Mucosa of descending colon (tissue), 3 donors: Measurements from ENCODE around the gene CYP27C1. TPM values are rescaled to one million over a fixed set of nuclear protein-coding genes. Genes with fewer than 3 reads are reported as not detected.
A peak's percentile ranks its signal among the peaks of the same experiment; 100 is the strongest.

Experiments
- ATAC-seq: fragments of 200-7000 bp; cut with Tn5 transposase; one replicate; pipeline ENCODE4 v1.9.1; 2020; ENCODE audit warnings: mild to moderate bottlenecking, moderate library complexity
- DNase-seq, 3 donors: peaks; one replicate each; pipeline ENCODE4 v3.0.0-alpha.2; 2020
- H3K36me3 ChIP-seq: fragments of 200-600 bp; one replicate; pipeline ENCODE4 v1.8.0; 2021; ENCODE audit warnings: low read depth, mild to moderate bottlenecking
- H3K4me1 ChIP-seq: fragments of 200-600 bp; one replicate; pipeline ENCODE4 v1.8.0; 2021; ENCODE audit warnings: low read depth, mild to moderate bottlenecking
- H3K4me3 ChIP-seq: fragments of 200-600 bp; one replicate; pipeline ENCODE4 v1.8.0; 2021; ENCODE audit warnings: mild to moderate bottlenecking
- H3K9me3 ChIP-seq: fragments of 200-600 bp; one replicate; pipeline ENCODE4 v1.8.0; 2021; ENCODE audit warnings: mild to moderate bottlenecking
- intact Hi-C, 2 donors: fragments of 100-400 bp; cut with DNase I in 1 of 2; cut with micrococcal nuclease in 1 of 2; formaldehyde crosslinking; loops; one replicate each; pipeline versions ENCODE4 v1.11.0 to v1.11.1; 2022; cut with DNase I, micrococcal nuclease
- total RNA-seq, 3 donors: library from RNA; stranded (reverse); fragmentation: NEBNext Ultra II Directional in 2 of 3; extraction: Animal tissue kit (Norgen Biotek cat#: 25700) in 2 of 3; gene quantifications; one replicate each; pipeline versions ENCODE4 v1.2.1 to v1.2.4, GENCODE V29; 2021 to 2023
- TF ChIP-seq, protein P1 (sequence below): fragments of 200-600 bp; IDR thresholded peaks from one replicate; pipeline ENCODE4 v1.8.0; 2022; ENCODE audit warnings: antibody characterized with exemption, mild to moderate bottlenecking
- donor health status: DM: no; HTN: no; CAD: no; lungs with moderate emphysema.
- donor health status: DM: no; HTN: no; CAD: no.
- donor health status: DM: no; HTN: yes; CAD: no.

The CYP27C1 gene
- total RNA-seq, 3 donors from 2014 or later = 0.17 to 0.82 (median 0.63) TPM

DNA sequence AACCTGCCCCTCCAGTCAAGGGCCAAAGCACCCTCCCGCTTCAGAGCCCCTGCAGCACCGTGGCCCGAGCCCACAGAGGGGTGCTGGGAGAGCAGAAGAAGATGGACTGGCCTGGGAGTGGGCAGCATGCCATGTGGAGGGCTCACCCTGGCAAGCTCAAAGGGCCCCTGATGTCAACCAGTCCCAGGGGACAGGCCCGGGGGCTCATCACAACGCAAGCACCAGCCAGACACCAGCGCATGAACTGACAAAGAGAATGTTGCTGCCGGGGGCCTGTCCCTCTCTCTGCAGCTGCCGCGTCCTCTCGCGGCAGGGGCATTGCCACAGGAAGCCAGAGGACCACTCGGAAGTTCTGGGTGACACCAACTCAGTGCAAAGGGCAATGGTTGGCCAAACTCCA is 82.9 kb downstream of the CYP27C1 start:
- DNase-seq (no peak), ATAC-seq (no peak)
- Histone ChIP-seq H3K4me3 (no peak overlapping the region), H3K4me1 (no peaks in the 10 kb centered on the region), H3K36me3 (no peaks in the 10 kb centered on the region), H3K9me3 (no peaks in the 10 kb centered on the region)
- TF ChIP-seq, protein P1, sequence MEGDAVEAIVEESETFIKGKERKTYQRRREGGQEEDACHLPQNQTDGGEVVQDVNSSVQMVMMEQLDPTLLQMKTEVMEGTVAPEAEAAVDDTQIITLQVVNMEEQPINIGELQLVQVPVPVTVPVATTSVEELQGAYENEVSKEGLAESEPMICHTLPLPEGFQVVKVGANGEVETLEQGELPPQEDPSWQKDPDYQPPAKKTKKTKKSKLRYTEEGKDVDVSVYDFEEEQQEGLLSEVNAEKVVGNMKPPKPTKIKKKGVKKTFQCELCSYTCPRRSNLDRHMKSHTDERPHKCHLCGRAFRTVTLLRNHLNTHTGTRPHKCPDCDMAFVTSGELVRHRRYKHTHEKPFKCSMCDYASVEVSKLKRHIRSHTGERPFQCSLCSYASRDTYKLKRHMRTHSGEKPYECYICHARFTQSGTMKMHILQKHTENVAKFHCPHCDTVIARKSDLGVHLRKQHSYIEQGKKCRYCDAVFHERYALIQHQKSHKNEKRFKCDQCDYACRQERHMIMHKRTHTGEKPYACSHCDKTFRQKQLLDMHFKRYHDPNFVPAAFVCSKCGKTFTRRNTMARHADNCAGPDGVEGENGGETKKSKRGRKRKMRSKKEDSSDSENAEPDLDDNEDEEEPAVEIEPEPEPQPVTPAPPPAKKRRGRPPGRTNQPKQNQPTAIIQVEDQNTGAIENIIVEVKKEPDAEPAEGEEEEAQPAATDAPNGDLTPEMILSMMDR = no peak
- intact Hi-C loops = no loop called here

- ATAC-seq (peak; percentile 61), DNase-seq (no peak)
- no peaks in the 10 kb centered on the region for H3K36me3 ChIP-seq
- H3K4me1 ChIP-seq = no peaks in the 10 kb centered on the region
- TF ChIP-seq, protein P1 = no peak
- no peaks in the 10 kb centered on the region for H3K9me3 ChIP-seq
- no peak overlapping the region for H3K4me3 ChIP-seq
- intact Hi-C loops = no loop called here
Observed at GRCh38 chr2:127134833-127135830, 85.0 kb downstream of the CYP27C1 start.

DNA sequence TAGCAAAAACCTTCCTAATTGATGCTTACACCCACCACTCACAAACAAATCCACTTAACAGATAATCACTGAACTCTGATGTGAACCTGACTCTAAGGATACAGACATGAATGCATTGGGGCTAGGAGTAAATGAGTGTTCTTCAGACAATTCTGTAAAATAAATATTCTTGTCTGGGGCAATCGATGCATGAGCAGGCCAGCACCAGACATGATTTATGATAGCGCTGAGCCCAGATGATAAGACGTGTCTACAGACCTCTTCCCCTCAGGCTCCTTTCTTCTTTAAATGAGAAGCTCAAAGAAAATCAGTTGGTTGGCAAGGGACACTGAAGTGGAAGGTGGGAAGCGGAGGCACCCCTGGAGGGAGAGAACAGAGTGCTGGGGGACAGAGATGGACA is 85.9 kb downstream of the CYP27C1 start:
- intact Hi-C loops = no loop called here
- ATAC-seq = no peak
- Histone ChIP-seq H3K4me1 (no peaks in the 10 kb centered on the region), H3K4me3 (no peak overlapping the region), H3K9me3 (no peaks in the 10 kb centered on the region), H3K36me3 (no peaks in the 10 kb centered on the region)
- no peak for DNase-seq
- TF ChIP-seq, protein P1 = no peak

Other genes starting within 250 kb of the CYP27C1 start
- gene BIN1, start 113.1 kb downstream of the CYP27C1 start, total RNA-seq = 10 to 100 TPM; 37.6 to 65.7 (median 46.3) TPM
- 10 to 100 TPM; 26.7 to 35.7 (median 33.6) TPM for gene ERCC3, start 73.8 kb upstream of the CYP27C1 start, total RNA-seq
- 10 to 100 TPM; 71.8 to 80.6 (median 77.1) TPM for gene MAP3K2, start 167.7 kb upstream of the CYP27C1 start, total RNA-seq
- gene PROC, start 198.1 kb upstream of the CYP27C1 start, total RNA-seq = 1 to 10 TPM in 1 of 3 donors, under 1 TPM in 2; 0.80 to 3.6 (median 0.95) TPM